GM19240 (cell line): ENCODE measurements around the gene ARL17B.
"Not testable (repeated sequence)": the region's sequence is repeated elsewhere in the genome, so short reads cannot be mapped to it uniquely, and the experiment has no call there.

Experiments
- DNase-seq: peaks from one replicate; pipeline ENCODE4 v3.0.0; 2011; ENCODE audit warnings: low spot score; ENCODE audit not compliant: insufficient read length

ARL17B gene

DNA sequence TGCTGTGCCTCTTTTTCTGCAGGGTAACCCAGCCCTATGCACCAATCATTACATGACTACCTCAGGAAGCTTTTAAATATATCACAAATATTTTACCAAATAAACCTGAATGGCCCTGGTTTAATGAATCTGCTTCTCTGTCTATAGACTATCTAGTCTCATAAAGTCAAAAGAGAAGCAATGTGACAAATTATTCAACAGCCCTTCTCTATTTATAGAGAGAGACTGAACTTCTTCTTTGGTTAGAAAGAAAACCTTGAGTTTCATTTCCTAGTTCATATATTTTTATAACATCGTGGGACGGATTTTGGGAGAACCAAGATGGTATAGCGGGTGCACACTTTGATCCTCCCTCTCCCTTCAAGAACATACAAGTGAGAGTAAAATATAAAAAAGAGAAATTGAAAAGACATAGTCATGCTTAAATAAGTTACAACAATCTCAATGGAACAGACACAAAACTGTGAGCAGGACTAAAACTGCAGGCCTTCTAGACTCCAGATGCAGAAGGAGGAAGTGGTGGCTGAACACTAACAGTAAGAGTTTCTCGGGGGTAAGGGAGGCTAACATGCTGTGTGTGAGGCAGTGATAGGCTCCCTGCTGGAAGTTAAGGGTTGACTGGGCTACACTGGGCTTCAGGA, 70.5 kb downstream of the ARL17B start:
- DNase-seq, result not testable (repeated sequence)

DNA sequence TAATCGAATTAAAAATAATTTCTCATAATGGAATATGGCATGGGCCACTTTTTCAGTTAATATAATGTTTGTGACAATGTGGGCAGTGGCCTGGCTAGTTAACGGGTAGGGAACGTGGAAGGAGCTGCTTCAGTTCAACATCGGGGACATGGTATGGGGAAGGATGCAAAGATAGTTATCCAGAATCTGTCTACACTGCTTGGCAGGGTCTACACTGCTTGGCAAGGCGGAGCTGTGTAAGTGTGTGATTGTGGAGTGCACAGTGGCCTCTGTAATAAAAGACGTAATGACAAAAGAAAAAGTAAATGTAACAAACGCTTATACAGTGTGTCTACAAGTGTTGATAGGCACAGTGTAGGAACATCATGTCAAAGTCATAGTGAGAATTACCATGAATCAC, 74.0 kb downstream of the ARL17B start:
- not testable (repeated sequence) for DNase-seq

DNA sequence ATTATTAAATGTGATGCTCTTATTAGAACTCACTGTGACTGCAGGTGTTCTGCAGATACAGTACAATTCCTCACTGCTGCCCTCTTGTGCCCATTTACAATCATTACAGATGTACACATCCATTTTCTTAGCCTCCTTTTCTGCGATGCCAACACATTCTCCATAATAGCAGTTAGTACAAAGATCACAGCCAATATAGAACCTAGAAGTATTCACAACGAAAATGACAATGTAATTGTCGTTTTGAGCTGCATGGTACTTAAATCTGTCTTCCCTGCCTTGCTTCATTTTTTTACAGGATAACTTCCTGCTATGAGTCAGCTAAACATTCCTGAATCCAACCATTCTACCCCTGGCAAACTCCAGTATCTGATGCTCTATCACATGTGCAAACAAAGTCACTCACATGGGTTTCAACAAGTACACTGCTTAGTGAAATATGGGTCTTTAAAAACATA, 74.8 kb downstream of the ARL17B start:
- DNase-seq, result not testable (repeated sequence)

DNA sequence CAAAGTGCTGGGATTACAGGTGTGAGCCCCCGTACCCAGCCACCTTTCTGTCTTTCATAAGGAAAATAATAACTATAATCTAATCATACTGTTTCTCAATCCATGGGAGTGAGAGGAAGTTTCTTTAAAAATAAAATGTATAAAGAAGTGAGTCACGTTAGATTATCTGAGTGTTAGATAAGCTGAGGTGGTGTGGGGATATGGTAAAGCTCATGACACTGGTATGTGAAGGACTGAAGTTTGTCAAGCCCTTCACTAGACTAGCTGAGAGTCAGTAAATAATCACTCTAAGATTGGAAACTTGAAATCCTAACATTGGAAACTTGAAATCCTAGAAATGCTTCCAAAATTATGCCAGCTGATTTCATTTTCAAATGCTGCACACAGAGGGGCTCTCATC, 76.1 kb downstream of the ARL17B start:
- DNase-seq, result not testable (repeated sequence)

DNA sequence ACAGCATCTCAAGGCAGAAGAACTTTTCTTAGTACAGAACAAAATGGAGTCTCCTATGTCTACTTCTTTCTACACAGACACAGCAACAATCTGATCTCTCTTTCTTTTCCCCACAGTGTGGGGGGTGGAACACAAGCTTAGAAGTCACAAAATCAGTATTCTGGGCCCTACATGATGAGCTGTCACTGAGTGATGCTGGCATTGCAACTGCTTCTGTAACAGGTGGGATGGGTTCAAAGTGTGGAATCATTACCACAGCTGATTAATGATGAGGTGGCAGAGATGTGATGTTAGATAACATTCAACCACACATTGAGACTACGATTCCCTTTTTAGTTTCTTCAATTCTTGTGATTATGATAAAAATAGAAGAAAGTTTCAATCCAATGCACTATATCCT, 77.1 kb downstream of the ARL17B start:
- not testable (repeated sequence) for DNase-seq

DNA sequence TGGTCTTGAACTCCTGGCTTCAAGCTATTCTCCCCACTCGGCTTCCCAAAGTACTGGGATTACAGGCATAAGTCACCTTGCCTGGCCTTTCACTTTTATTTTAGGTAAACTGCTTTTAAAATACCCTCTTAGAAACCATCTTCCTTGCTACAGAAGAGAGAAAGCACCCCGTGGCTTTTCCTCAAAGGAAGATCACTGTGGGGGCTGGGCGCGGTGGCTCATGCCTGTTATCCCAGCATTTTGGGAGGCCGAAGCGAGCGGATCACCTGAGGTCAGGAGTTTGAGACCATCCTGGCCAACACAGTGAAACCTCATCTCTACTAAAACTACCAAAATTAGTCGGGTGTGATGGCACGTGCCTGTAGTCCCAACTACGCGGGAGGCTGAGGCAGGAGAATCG, 78.9 kb downstream of the ARL17B start:
- DNase-seq, result not testable (repeated sequence)

DNA sequence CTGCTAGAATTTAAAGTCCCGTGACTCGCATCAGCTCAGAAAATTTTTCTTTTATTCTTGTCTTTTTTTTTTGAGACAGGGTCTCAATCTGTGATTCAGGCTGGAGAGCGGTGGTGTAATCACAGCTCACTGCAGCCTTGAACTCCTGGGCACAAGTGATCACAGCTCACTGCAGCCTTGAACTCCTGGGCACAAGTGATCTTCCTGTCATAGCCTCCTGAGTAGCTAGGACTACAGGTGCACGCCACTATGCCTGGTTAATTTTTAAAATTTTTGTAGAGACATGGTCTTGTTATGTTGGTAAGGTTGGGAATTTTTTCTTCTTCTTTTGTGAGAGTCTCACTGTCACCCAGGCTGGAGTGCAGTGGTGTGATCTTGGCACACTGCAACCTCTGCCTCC, 80.2 kb downstream of the ARL17B start:
- not testable (repeated sequence) for DNase-seq

DNA sequence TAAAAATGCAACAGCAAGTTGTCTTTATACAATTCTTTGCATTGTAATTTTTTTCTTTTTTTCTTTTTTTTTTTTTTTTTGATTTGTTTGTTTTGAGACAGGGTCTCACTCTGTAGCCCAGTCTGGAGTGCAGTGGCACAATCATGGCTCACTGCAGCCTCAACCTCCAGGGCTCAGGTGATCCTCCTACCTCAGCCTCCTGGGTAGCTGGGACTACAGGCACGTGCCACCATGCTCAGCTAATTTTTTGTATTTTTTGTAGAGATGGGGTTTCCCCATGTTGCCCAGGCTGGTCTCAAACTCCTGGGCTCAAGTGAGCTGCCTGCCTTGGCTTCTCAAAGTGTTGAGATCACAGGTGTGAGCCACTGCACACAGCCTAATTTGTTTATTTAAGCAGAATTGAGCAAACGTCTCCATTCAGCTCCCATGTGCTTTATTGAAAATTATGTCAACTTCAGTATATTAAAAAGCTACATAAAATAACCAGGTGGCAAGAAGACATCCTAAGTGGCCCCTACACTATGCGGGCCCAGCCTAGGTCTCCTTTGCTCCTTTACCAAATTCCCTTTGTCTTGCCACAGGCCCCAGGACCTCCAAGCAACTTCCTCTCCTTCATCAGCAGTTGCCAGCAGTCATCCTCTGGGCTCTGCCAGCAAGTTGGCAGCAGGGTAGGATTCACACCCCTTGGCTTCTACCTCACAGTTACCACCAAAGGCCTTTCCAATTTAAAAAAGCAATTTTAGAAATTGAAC, 84.7 kb downstream of the ARL17B start:
- not testable (repeated sequence) for DNase-seq

DNA sequence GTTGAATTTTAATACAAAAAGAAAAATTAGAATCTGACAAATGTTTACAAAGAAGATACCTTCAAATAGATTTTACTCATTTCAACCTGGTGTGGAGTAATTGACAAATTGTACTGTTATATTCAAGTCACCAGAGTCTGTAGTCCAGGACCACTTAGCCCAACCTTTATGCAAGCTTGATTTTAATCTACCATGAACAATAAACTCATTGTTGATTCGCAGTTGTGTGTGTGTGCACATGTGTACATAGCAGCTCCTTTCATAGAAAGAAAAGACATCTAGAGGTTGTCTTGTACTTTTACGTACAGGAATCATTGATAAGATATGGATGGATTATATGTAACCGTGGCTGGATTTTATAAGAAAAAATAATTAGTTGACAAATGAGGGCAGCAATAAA, 87.3 kb downstream of the ARL17B start:
- no peak for DNase-seq

DNA sequence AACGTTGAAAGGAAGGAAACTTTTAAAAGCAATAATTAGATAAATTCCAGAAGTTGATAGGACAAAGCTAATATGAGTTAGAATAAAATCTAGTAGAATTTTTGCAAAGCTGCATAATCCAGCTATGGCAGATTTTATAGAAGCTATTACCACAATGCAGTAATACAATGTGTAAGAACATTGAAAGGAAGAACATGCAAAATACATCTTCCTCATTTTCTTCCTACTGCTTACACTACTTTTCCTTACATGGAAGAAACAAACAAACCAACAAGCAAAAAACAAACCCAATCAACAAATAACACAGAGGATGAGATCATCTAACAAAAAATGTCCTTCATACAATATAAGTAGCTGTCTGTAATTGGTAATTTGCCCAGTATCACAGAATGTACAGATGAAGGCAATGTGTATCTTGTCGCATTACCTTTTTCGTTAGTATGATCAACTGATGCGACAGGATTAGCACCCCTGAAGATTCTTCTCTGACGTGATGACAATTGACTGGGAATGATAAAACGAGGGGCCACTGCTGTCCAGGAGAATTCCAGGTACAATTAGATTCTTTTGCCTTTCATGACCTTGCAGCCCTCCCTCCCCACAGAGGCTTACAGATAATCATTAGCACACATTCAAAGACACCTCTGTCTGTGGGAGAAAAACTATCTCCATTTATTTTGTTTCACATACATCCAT, 87.9 kb downstream of the ARL17B start:
- no peak for DNase-seq

DNA sequence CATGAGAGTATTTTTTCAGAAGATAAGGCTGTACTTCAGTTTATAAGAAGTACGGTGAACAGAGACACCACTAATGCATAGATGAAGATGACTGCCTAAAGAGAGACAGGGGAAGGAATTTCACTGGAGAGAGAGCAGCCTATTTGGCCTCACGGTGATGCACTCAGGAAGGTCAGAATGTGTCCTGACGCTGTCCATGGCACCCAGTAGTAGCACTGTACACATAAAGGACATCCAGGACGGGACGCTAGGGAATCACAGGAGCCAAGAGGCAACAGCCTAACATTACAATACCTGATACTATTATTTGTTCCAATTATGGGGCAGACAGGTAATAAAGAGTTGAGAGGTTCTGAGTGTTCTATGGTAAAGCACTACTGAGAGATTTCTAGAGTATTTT, 91.5 kb downstream of the ARL17B start:
- no peak for DNase-seq

DNA sequence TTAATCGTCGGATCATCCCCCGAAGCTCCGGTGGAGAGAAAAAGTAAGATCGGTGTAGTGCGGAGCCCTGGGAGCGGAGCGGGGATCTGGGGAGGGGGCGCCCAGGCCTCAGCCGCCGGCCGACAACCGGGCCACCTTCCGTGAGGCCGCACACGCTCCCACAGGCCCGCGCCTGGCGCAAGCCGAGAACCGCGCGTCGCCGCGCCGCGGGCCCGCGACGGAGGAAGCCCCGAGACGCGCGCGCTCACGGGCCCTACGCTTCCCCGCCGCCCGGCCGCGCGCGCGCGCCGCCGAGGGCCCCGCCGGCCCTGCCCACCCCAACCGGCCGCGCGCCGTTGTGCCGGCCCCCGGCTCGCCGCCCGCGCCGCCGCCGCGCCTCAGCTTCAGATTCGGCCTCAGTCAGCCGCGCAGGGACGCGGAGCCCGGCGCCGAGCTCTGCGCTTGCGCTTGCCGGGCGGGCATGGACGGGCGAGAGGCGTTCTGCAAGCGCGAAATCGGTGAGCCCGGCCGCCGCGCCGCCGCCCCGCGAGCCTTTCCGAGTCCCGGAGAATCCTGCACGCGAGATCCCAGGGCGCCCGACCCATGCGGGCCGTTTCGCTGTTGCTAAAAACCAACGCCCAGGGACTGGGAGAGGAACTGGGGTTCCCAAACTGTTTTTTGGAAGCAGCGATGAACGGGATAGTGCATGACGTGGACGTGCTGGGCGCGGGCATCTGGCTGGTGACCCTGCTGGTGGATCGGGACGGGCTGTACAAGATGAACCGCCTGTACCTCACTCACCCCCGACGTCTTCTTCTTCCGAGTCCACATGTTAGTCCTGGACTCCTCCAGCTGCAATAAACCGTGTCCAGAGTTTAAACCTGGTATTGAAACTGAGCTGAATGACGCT, 94.7 kb downstream of the ARL17B start:
- DNase-seq, result peak; percentile 78

DNA sequence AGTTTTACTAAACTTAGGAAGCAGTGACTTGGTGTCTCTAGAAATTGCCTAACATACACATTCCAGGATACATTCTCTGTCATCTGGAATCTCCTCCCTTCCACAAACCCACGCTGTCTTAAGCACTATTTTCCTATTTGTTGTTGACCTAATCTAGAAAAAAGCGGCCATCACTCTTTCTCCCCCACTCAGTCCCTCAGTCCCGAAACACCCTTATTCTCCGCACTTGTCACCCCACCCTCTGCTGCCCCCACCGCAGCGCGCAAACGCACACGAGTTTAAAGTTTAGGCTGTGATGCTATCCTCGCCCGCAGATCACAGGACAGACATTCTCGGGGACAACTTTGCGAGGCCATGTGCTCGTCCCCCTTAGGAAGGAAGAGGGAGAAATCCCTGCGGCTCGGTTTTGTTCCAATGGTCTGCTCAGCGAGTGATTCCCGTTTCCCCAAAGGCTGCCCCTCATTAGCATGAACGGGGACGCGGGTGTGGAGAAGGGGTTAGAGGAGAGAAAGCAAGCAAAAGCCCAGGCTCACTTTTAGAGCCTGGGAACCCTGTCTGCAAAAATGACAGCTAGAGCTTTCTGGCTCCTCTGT, 95.4 kb downstream of the ARL17B start:
- DNase-seq, result not testable (repeated sequence)

DNA sequence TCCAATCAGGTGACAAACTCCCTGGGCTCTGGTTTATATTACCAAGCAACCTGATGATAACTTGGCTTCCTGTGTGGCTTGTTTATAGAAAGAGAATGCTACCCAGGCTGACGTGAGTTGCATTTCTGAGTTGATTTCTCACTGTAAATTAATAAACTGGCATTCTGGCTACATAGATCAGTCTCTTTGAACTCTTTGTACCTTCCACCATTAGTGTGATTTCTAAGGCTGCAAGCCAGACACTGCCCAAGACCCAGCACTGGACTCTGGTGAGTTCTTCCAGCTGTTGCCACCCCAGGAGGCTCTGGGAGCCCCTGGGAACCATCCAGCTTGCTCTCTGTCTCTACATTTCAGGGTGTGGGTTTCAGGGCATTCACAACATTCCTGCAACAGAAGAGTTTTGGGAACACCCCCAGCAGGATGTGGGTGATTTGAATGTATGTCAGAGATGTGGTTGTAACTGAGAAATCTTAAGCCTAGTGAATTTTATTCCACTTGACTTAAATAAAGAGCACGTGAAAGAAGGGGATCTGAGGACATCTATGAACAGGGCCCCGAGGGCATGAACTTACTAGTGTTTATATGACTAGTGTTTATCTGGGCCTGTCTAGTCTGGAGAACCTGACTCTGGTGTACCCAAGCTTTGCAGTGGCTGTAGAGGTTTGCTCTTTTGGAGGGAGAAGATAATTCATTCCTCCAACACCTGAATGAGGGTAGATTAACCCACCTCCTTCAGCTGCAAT, 96.9 kb downstream of the ARL17B start:
- DNase-seq, result no peak

DNA sequence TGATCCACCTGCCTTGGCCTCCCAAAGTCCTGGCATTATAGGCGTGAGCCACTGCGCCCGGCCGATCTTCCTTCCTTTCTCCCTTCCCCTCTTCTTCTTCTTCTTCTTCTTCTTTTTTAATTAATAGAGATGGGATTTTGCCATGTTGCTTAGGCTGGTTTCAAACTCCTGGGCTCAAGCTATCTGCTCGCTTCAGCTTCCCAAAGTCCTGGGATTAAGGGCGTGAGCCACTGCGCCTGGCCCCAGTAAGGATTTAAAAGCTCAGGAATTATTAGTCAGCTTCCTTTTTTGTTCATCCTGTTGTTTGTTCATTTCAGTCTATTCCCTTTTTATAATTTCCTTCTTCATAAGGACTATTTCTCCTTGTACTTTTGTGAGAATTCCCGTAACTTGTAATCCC, 99.3 kb downstream of the ARL17B start:
- DNase-seq, result no peak

DNA sequence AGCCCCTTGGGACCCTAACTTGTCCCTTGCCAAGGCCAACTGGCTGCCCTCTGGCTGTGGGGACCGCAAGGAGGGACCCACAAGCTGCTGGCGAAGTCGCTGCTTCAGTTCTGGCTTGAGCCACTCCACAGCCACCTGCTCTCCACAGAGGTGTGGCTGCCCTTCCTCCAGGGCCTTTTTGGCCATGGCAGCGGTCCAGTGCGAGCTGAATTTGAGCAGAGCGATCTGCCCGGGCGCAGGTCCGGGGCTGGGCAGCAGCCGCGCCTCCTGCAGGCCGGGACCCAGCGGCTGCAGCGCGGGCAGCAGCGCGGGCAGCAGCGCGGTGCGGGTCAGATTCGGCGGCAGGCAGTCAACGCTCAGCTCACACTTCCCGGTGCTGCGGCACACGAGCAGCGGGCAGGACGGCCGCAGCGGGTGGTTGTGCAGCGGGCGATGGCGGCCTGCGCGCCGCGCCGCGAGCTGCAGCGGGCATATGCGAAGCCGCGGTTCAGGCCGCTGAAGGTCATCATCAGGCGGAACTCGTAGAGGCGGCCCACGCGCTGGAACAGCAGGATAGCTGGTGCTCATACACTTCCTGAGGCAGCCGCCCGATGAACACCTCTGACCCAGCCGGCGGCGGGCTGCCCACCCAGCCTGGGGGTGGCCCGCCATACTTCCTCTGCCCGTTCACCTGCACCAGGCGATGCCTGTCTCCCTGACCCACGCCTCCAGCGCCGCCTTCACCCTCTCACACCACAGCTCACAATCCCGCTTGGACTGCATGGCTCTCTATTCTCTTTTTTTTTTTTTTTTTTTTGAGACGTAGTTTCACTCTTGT, 101.5 kb downstream of the ARL17B start:
- not testable (repeated sequence) for DNase-seq

DNA sequence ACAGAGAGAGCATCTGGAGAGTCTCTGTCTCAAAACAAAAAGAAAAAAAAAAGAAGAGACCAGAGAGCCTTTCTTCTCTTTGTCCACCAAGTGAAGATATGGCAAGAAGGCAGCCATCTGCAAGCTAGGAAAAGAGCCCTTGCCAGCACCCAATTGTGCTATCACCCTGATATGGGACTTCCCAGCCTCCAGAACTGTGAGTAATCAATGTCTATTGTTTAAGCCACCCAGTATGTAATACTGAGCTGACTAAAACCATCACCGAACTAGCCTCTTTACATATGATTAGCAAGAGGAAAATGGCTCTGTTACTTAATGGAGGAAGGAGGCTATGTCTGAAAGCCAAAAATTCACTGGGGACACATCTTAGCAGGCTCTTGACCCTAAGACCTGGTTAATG, 105.2 kb downstream of the ARL17B start:
- not testable (repeated sequence) for DNase-seq

DNA sequence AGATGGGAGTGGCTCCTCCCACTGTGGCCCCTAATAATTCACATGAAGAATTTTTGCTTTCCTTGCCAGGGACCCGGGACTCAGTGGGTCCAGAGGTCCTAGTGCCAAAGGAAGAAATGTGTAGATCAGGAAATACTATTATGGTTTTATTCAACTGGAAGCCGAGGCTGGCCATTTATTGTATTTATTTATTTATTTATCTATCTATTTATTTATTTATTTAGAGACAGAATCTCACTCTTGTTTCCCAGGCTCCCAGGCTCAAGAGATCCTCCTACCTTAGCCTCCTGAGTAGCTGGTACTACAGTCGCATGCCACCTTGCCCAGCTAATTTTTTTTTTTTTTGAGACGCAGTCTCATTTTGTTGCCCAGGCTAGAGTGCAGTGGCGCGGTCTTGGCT, 107.4 kb downstream of the ARL17B start:
- not testable (repeated sequence) for DNase-seq

DNA sequence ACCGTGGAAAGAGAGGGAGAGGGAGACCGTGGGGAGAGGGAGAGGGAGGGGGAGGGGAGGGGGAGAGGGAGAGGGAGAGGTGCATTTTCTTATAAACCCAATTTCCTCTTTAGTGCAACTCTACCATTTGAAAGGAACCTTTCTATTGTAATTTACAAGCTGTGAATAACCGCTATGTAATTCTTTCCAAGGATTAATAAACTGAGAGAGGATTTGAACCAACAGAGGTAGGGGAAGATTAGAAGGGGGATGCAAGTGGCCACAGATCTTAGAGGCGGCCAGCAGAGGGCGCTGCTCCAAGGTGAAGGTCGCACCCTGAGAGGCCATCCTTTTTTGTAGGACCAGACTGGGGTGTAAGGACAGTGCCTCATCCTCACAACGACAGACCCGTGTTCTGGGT, 107.8 kb downstream of the ARL17B start:
- DNase-seq, result peak; percentile 56
